Measurements from ENCODE around the gene DNAJC17.

Gene DNAJC17

DNA sequence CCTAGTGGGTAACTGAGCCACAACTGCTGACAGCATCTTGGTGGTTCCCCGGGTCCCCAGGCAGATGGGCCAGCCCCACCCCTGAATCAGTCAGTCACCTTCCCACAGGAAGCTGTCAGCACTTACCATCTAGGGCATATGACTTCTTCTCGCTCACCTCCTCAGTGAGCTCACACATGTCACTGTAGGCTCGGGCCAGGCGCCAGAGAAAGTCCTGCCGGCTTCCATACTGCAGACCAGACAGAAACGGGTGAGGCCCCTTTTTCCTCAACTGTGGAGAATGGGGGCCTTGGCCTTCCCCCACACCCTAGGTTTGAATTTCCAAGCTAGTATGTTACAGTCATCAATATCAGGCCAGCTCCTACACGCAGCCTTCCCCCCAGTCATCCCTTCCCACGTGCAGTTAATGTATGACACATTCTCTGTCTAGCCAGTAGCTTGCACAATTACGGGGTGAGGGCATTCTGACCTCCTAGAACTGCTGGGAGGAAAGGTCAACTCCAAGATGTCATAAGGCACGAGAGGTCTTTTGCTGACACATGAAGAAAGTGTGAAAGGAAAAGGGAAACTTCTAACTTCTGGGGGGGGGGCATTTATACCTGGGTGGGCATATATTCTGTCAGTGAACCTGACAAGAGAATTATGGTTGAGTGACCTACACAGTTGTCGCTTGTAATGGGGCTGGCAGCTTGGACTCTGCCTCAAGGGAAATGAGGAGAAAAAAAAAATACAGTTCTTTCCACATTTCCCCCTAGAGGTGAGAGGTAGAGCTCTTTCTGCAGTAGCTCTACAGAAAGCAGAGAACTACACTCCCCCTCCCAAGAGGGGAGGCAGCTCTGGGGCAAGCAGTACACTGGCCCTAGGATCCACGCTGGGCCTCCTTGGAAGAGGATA is 63.1 kb downstream of the DNAJC17 start:
- DNase-seq (ENCODE audit: low read depth in 2 of 3, low spot score in 2 of 3) = peak in 2 of 3 experiments; percentile 24 to 44

DNA sequence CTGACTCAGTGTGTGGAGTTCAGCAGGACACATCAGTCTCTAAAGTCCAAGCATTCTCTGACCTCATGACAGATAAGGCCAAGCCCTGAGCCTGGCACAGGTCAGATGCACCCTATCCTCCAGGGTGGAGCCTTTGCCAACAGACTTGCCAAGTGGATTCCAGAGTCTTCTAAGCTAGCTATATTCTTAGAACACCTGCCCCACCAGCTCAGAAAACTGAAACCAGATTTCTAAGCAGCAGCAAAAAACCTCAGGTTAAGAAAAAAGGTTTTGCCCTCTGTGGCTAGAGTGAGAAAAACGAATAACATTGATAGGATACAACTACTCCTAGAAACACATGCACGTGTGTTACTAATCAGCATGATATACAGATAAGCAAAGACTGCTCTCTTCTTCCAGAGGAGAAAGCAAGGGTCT is 63.8 kb downstream of the DNAJC17 start:
- DNase-seq (ENCODE audit: low read depth in 2 of 3, low spot score in 2 of 3) = no peak

DNA sequence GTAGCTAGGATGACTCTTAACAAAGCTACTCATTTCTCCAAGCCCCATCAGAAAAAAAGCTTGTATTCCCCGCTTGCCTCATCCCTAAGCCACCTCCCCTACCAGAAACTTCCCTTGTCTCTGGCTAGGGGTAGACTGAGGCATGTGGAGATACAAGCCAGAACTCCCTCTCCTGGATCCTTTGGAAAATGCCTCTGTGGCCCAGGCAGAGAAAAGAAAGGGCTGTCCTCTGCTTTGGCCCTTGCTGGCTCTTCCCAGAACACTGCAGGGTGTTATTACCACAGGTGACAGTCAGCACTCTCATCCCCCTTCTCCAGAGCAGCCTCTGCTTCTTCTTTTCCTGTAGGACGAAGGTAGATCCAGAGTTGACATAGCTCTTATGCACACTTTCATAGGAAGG is 67.4 kb downstream of the DNAJC17 start:
- no peak for DNase-seq (ENCODE audit: low read depth in 2 of 3, low spot score in 2 of 3)

DNA sequence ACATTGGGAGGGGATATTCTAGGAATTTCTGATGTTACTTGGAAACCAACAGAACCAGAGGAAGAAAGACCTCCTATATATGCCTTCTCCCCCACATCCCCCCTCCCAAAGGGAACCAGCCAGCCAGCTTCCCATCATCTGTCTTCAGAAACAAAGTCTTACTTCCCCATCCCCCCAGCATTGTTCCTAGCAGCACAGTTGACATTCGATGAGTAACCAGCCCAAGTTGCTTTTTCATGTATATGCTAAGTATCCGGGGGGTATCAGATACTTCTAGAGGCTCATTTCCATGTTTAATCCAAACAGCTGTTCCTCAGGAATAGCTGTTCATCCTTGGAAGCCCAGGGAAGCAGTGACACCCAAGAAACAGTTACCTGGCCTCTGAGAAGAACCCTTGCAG is 68.2 kb downstream of the DNAJC17 start:
- no peak for DNase-seq (ENCODE audit: low read depth in 2 of 3, low spot score in 2 of 3)

DNA sequence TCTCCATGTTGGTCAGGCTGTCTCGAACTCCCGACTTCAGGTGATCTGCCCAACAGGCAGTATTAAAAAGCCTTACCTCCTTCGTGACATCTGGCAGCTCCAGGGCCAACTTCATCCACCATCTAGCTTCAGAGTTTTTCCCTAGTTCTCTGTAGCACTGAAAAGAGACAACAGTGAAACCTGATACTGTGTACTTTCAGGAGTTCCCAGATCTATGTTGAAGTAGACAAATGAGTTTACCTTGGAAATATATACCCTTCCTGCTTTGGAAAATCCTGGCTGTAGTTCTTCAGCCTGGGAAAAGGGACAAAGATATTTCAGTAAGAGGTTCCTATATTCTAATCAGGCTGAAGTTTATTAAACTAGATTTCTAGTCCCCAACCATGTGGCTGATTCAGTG is 70.2 kb downstream of the DNAJC17 start:
- no peak for DNase-seq (ENCODE audit: low read depth in 2 of 3, low spot score in 2 of 3)

DNA sequence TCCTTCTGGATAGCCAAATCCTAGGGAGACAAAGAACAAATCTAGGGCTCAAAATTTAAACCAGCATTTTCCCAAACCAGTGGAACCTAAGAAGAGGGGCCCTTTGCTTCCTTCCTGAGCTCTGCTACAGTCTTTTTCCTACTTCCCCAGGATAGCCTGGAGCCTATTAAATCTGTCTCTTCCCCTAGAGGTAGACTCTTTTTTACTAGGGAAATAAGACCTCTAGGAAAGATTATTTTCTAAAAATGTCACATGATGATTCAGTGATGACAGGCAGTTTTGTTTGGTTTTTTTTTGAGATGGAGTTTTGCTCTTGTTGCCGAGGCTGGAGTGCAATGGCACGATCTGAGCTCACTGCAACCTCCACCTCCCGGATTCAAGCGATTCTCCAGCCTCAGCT is 70.7 kb downstream of the DNAJC17 start:
- DNase-seq (ENCODE audit: low read depth in 2 of 3, low spot score in 2 of 3) = no peak

DNA sequence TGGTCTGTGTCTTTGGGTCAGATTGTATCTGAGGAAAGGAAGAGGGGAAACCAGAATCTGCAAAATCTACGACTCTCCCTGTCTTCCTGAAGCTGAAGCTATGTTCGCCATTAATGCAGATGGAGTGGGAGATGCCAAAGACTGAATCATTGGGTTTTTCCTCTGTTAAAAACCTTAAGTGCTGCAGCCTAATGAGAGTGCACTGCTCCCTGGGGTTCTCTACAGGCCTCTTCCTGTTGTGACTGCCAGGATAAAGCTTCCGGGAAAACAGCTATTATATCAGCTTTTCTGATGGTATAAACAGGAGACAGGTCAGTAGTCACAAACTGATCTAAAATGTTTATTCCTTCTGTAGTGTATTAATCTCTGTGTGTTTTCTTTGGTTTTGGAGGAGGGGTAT is 76.2 kb downstream of the DNAJC17 start:
- no peak for DNase-seq (ENCODE audit: low read depth in 2 of 3, low spot score in 2 of 3)

DNA sequence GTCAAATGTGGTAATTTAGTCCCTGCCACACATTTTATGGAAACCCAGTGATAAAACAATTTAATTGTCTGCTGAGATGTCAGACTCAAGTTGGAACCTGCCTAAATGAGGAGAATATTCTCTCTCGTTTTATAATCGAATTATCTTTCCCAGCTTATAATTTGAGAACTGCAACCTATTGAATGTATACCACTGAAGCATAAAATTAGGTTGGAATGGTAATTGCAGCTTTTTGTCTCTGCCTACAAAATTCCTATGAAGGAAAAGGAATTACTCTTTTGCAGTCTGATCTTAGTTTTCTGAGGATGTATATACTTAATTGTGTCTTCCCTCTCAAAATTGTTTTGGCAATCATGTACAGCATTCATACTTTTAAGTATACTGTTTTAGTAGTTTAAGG is 83.4 kb downstream of the DNAJC17 start:
- no peak for DNase-seq (ENCODE audit: low read depth in 2 of 3, low spot score in 2 of 3)

DNA sequence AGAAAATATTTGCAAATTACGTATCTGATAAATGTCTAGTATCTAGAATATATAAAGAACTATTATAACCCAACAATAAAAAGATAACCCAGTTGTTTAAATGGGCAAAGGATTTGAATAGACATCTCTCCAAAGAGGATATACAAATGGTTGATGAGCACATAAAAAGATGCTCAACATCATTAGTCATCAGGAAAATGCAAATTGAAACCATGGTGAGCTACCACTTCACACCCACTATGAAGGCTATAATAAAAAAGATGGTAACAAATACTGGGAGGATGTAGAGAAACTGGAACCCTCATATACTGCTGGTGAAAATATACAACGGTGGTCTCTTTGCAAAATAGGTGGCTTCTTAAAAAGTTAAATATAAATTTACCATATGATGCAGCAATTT is 84.3 kb downstream of the DNAJC17 start:
- DNase-seq (ENCODE audit: low read depth in 2 of 3, low spot score in 2 of 3) = no peak

DNA sequence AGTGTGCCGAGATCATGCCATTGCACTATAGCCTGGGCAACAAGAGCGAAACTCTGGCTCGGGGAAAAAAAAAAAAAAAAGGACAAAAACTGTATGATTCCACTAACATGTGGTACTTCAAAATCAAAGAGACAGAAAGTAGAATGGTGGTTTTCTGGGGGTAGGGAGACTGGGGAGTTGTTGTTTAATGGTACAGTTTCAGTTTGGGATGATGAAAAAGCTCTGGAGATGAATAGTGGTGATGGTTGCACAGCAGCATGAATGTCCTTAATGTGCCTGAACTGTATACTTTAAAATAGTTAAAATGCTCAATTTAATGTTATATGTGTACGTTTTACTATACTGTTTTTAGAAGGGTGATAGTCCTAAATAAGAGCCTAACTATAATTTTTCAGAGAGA is 84.9 kb downstream of the DNAJC17 start:
- no peak for DNase-seq (ENCODE audit: low read depth in 2 of 3, low spot score in 2 of 3)

DNA sequence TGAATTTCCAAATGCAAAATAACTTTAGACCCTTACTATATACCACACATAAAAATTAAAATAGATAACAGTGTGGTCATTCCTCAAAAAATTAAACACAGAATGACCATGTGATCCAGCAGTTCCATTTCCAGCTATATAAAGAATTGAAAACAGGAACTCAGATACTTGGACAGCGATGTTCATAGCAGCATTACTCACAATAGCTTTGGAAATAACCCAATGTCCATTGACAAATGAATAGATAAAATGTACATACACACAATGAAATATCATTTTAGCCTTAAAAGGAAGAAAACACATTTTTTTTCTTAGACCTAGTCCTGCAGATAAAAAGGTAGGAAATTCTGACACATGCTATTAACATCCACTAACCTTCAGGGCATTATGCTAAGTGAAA is 85.6 kb downstream of the DNAJC17 start:
- no peak for DNase-seq (ENCODE audit: low read depth in 2 of 3, low spot score in 2 of 3)

DNA sequence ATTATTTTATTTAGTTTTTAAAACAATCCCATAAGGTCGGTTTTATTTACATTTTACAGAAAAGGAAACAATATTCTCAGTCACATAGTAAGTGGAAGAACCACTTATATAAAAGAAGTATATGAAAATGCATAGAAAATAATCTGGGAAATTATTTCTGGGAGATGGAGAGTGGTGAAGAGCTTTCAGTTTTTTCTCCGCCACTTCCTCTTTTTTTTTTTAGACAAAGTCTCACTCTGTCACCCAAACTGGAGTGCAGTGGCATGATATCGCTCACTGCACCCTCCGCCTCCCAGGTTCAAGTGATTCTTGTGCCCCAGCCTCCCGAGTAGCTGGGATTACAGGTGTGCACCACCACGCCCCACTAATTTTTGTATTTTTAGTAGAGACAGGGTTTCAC is 91.1 kb downstream of the DNAJC17 start:
- no peak for DNase-seq (ENCODE audit: low read depth in 2 of 3, low spot score in 2 of 3)

All from activated CD8-positive, alpha-beta memory T cell treated with anti-CD3 and anti-CD28 coated beads for 48 hours (primary cell).